Stimulated activated CD4-positive, alpha-beta T cell treated with anti-CD3 and anti-CD28 coated beads, Interleukin-2, amount 100 ng/mL, for 48 hours (primary cell): ENCODE data around the gene ARFIP1.

Source experiments
- DNase-seq, 2 donors: peaks; one replicate each; pipeline ENCODE4 v3.0.0-alpha.2; 2020

ARFIP1 gene

GRCh38 chr4:152941411-152941810 is 161.7 kb downstream of the ARFIP1 start:
- DNase-seq = no peak

GRCh38 chr4:152942346-152942745 is 162.6 kb downstream of the ARFIP1 start:
- no peak for DNase-seq

GRCh38 chr4:152943672-152944071 is 163.9 kb downstream of the ARFIP1 start:
- DNase-seq = no peak

GRCh38 chr4:152944666-152945320 is 165.0 kb downstream of the ARFIP1 start:
- DNase-seq = no peak

GRCh38 chr4:152945639-152946038 is 165.9 kb downstream of the ARFIP1 start:
- no peak for DNase-seq

- DNase-seq = no peak
Observed at GRCh38 chr4:152946446-152946845, 166.7 kb downstream of the ARFIP1 start.

- no peak for DNase-seq
Observed at GRCh38 chr4:152947311-152947710, 167.6 kb downstream of the ARFIP1 start.

- DNase-seq = no peak
Observed at GRCh38 chr4:152949930-152950329, 170.2 kb downstream of the ARFIP1 start.

GRCh38 chr4:152950402-152951274 is 170.9 kb downstream of the ARFIP1 start:
- no peak for DNase-seq

- no peak for DNase-seq
Observed at GRCh38 chr4:152951348-152951747, 171.6 kb downstream of the ARFIP1 start.

GRCh38 chr4:152953514-152953913 is 173.8 kb downstream of the ARFIP1 start:
- no peak for DNase-seq

GRCh38 chr4:152954741-152955140 is 175.0 kb downstream of the ARFIP1 start:
- DNase-seq = no peak

- no peak for DNase-seq
Observed at GRCh38 chr4:152956147-152956546, 176.4 kb downstream of the ARFIP1 start.

- no peak for DNase-seq
Observed at GRCh38 chr4:152956650-152957436, 177.1 kb downstream of the ARFIP1 start.

- no peak for DNase-seq
Observed at GRCh38 chr4:152957437-152958171, 177.8 kb downstream of the ARFIP1 start.

GRCh38 chr4:152959080-152959479 is 179.3 kb downstream of the ARFIP1 start:
- DNase-seq = no peak

GRCh38 chr4:152960082-152960481 is 180.3 kb downstream of the ARFIP1 start:
- DNase-seq = no peak

GRCh38 chr4:152961014-152961772 is 181.4 kb downstream of the ARFIP1 start:
- no peak for DNase-seq

GRCh38 chr4:152961773-152962115 is 182.0 kb downstream of the ARFIP1 start:
- no peak for DNase-seq
